GM20431 (cell line): Measurements from ENCODE around the gene DNAJC11.
"Not testable (repeated sequence)": the region's sequence is repeated elsewhere in the genome, so short reads cannot be mapped to it uniquely, and the experiment has no call there.

Experiments used
- in situ Hi-C: fragments of 300-500 bp; cut with MseI, MboI; formaldehyde crosslinking; loops from one replicate; pipeline ENCODE4 v1.15.0; 2020; ENCODE audit warnings: low sequenced_read_pairs; ENCODE audit not compliant: unreplicated experiment

Gene DNAJC11

DNA sequence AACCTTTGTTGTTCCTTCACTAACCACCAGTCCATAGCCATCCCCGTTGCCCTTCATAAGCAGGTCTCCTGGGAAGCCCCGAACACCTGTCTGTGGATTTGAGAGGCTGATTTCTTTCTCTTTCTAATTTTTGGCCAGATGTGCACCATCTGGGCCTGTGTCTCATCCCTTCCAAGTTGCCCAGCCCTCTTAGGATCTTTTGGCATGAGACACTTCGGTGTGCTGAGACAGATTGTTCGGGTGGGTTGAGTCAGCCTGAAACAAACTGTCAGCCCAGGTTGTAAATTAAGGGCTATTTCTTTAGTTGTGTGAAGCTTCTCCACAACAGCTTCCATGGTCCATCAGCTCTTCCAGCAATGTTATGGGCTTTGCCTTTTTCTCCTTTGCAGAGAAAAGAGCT, 1.4 kb upstream of the DNAJC11 start:
- in situ Hi-C loops, result loop anchor here (25.0 kb wide), 1 partner anchor 509 kb away; no protein-coding TSS in a partner anchor

- in situ Hi-C loops, result loop anchor here (25.0 kb wide), 1 partner anchor 511 kb away; no protein-coding TSS in a partner anchor
Observed at GRCh38 chr1:6700853-6701436, 671 bp downstream of the DNAJC11 start.

DNA sequence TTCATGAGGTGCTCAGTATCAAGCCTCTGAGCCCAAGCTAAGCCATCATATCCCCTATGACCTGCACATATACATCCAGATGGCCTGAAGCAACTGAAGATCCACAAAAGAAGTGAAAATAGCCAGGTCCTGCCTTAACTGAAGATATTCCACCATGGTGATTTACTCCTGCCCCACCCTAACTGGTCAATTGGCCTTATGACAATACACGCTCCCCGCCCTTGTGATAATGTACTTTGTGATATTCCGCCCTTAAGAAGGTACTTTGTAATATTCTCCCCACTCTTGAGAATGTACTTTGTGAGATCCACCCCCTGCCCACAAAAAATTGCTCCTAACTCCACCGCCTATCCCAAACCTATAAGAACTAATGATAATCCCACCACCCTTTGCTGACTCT, 1.7 kb downstream of the DNAJC11 start:
- in situ Hi-C loops, result loop anchor here (25.0 kb wide), 1 partner anchor 512 kb away; no protein-coding TSS in a partner anchor

GRCh38 chr1:6695868-6696267, 5.7 kb downstream of the DNAJC11 start:
- in situ Hi-C loops, result no loop called here

DNA sequence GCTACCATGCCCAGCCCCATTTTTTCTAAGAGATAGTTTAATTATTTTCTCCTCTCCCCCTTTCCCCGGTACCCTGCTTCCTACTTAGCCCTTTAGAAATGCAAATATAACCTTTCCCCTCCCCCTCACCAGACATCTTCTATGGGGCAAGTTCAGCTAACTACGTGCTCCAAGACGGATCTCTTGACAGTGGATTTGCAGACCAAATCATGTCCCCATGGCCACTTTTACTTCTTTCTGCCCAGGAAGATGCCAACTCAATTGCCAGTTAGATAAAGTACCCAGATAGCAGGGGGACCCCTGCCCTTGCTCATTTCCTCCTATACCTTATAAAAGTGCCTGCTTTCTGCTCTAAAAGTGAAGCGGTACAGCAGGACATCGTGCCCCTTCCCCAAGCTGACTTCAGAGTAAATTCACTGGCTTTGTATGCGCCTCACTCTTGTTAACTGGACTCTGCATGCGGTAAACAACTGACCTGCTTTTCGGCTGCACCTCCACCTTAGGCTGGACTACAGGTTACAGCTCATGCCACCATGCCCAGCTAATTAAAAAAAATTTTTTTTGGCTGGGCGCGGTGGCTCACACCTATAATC, 7.4 kb downstream of the DNAJC11 start:
- in situ Hi-C loops, result no loop called here

- in situ Hi-C loops, result no loop called here
Observed at GRCh38 chr1:6692956-6693355, 8.7 kb downstream of the DNAJC11 start.

DNA sequence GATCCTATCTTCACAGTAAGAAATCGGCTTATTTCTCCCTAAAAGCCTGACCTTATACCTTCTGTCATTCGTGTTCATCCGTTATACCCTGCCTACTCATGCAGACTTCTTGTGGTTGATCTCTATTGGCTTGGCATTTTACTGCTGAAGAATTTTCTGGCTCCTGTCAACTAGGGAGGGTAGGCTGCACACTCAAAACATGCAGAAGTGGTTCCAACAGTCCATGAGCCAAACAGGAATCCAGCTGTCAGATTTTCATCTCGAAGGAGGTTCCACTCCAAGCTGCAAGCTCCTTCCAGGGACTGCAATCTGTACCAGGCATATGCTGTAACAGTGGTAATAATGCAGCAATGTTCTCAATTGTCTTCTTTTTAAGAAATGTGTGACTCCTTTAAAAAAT, 10.1 kb downstream of the DNAJC11 start:
- in situ Hi-C loops, result no loop called here

DNA sequence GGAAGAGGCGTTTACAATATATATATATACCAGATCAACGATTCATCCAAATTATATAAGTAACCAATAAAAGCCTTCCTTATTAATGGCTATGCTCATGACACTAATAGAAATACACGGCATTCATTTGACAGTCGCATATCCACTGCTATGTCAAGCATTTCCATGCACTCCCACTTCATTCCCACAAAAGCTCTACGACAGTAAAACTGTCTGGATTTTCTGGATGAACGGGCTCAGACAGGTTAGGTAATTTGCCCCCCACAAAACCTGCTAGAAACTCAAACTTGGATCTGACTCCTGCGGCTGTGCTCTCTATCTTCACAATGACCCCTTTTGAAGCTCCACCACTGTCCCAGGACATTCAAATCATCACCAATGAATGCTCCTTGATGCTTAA, 11.4 kb downstream of the DNAJC11 start:
- in situ Hi-C loops, result no loop called here

GRCh38 chr1:6688757-6689156, 12.9 kb downstream of the DNAJC11 start:
- in situ Hi-C loops, result no loop called here

- in situ Hi-C loops, result no loop called here
Observed at GRCh38 chr1:6688001-6688400, 13.6 kb downstream of the DNAJC11 start.

GRCh38 chr1:6686294-6686693, 15.3 kb downstream of the DNAJC11 start:
- in situ Hi-C loops, result no loop called here

DNA sequence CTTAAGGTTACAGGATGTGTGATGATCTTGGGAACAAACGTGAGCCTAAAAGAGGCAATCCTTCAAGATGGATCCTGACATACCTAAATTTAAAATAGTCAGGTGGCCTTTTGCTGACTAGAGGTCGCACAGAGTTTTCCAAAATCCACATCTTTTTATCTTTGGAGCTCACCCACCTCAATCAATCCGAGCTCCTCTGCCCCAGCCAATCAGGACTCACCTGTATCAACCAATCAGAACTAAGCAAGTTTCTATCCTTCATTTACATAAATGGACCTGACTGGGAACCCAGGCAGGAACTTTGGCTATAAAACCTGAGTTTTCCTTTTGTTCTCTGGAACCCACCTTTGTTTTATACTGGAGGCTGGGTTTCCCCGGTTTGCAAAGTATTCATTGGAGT, 16.2 kb downstream of the DNAJC11 start:
- in situ Hi-C loops, result no loop called here

GRCh38 chr1:6683434-6683833, 18.2 kb downstream of the DNAJC11 start:
- in situ Hi-C loops, result no loop called here

DNA sequence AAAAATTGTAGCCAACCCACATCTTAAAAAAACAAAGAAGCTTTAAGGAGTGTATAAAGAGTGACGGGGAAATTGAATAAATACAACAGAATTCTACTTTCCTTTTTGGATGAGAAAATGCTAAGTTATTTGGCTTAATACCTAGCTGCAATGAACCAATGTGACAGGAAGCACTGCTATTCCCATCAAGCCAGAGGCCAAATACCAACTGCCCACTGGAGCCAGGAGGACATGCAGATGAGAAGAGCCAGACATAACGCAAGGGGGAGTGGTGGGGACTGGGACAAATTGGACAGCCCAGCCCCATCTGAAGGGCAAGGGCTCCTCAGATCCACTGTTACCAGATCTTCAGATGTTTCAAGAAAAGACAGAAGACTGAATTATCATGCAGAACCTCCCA, 25.7 kb downstream of the DNAJC11 start:
- in situ Hi-C loops, result no loop called here

GRCh38 chr1:6674771-6675170, 26.8 kb downstream of the DNAJC11 start:
- in situ Hi-C loops, result no loop called here

- in situ Hi-C loops, result no loop called here
Observed at GRCh38 chr1:6673816-6674398, 27.7 kb downstream of the DNAJC11 start.

GRCh38 chr1:6672558-6672957, 29.1 kb downstream of the DNAJC11 start:
- in situ Hi-C loops, result no loop called here

DNA sequence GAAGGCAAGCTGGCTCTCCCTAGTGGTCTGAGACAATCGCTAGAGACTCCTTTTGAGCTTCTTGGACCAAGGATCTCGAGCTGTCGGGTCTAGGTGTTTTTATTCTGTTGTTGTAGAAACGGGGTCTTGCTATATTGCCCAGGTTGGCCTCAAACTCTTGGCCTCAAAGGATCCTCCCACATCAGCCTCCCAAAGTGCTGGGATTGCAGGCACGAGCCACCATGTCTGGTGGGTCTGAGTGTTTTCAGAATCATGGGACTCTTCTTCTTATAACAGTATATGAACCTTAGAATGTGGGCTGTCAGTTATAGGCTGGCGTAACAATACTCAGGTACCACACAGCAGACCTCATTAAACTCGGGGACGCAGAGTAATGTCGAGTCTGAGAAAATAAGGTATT, 33.1 kb downstream of the DNAJC11 start:
- in situ Hi-C loops, result no loop called here

- in situ Hi-C loops, result no loop called here
Observed at GRCh38 chr1:6667139-6667538, 34.5 kb downstream of the DNAJC11 start.

DNA sequence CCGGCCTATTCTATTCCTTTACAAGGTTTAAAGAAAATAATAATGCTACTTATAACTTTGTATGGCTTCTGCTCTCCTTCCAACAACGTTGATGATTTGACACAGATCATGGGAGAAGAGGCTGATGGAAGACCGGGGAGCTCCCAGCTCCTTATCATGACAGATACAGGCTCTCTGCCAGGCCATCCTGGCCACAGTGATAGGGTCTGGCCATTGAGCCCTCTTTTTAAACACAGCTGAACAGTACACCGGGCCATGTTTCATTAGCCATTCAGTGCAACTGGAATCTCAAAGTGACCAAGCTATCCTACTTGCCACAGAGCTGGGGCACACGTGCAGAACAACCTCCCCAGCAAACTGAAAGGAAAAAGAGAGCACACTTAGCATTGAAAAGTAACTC, 34.9 kb downstream of the DNAJC11 start:
- in situ Hi-C loops, result no loop called here

DNA sequence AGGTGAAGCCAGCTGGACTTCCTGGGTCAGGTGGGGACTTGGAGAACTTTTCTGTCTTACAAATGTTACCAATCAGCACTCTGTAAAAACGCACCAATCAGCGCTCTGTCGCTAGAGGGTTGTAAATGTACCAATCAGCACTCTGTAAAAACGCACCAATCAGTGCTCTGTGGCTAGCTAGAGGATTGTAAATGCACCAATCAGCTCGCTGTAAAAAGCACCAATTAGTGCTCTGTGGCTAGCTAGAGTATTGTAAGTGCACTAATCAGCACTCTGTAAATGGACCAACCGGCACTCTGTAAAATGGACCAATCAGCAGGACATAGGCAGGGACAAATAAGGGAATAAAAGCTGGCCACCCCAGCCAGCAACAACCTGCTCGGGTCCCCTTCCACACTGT, 39.1 kb downstream of the DNAJC11 start:
- in situ Hi-C loops, result not testable (repeated sequence)
